ENCODE measurements around the gene MAGI2.

- no peak for TF ChIP-seq CTCF (IDR thresholded peaks at IDR 0.05)
- TF ChIP-seq POLR2A (IDR thresholded peaks at IDR 0.05) = no peak
Measured at GRCh38 chr7:78022165-78022564, 1431.3 kb downstream of the MAGI2 start.

Measured in ovary (tissue), 3 donors.